Left lung (tissue), 10 donors: ENCODE measurements around the gene SLC12A5. TPM values are rescaled to one million over a fixed set of nuclear protein-coding genes. Genes with fewer than 3 reads are reported as not detected.

Experiments used
- ATAC-seq: fragments of 200-7000 bp; cut with Tn5 transposase; one replicate; pipeline ENCODE4 v1.9.1; 2020; ENCODE audit warnings: moderate library complexity
- DNase-seq, 4 donors: peaks; one replicate each; pipeline ENCODE4 v3.0.0-alpha.2; 2013 to 2020
- H3K27ac ChIP-seq, 2 donors: fragments of 200-600 bp; sonication (generic) in 1 of 2; one replicate each; pipeline versions ENCODE4 v1.5.0 to v1.8.0; 2020 to 2021
- H3K27me3 ChIP-seq, 2 donors: fragments of 200-600 bp; sonication (generic) in 1 of 2; one replicate each; pipeline versions ENCODE4 v1.5.0 to v1.8.0; 2020 to 2021
- H3K36me3 ChIP-seq, 2 donors: fragments of 200-600 bp; sonication (generic) in 1 of 2; one replicate each; pipeline versions ENCODE4 v1.5.0 to v1.8.0; 2020 to 2021
- H3K4me1 ChIP-seq, 2 donors: fragments of 200-600 bp; one replicate each; pipeline ENCODE4 v1.8.0; 2021
- H3K4me3 ChIP-seq, 2 donors: fragments of 200-600 bp; sonication (generic) in 1 of 2; one replicate each; pipeline versions ENCODE4 v1.5.0 to v1.8.0; 2020 to 2021; ENCODE audit warnings: mild to moderate bottlenecking in 1 of 2
- H3K9me3 ChIP-seq, 2 donors: fragments of 200-600 bp; sonication (generic) in 1 of 2; one replicate each; pipeline versions ENCODE4 v1.5.0 to v1.8.0; 2020 to 2021
- CTCF ChIP-seq, 2 donors: fragments of 200-600 bp; sonication (generic) in 1 of 2; IDR thresholded peaks; one replicate each; pipeline versions ENCODE4 v1.5.0 to v1.8.0; 2021; ENCODE audit warnings: antibody characterized with exemption in 2 of 2
- intact Hi-C, 2 donors: fragments of 100-400 bp; cut with DNase I; formaldehyde crosslinking; loops; one replicate each; pipeline versions ENCODE4 v1.11.2 to v1.14.2; 2022
- polyA plus RNA-seq, 6 donors: library from polyadenylated mRNA; unstranded; fragments of 120-200 nt; gene quantifications; one replicate each; pipeline ENCODE4 v1.2.1, GENCODE V29; 2013; ENCODE audit not compliant: insufficient read length in 6 of 6
- total RNA-seq, 2 donors: library from RNA; stranded (reverse); fragmentation: NEBNext Ultra II Directional; extraction: Animal tissue kit (Norgen Biotek cat#: 25700); gene quantifications; one replicate each; pipeline ENCODE4 v1.2.1, GENCODE V29; 2021
- donor health status: DM: no; HTN: yes; CAD: no.
- donor health status: DM: no; HTN: no; CAD: no.

The SLC12A5 gene
- total and polyA plus RNA-seq, 8 donors, result 0.71 to 2.9 (median 1.5) TPM

GRCh38 chr20:46034039-46034438, 5.0 kb downstream of the SLC12A5 start:
- H3K9me3 ChIP-seq, result no peaks in the 10 kb centered on the region
- intact Hi-C loops, result no loop called here
- H3K27me3 ChIP-seq, result peaks cover 39 to 70% of the 10 kb centered on the region in 2 donors
- DNase-seq, result no peak
- H3K4me3 ChIP-seq, result no peak overlapping the region
- no peak for TF ChIP-seq CTCF (IDR thresholded peaks at IDR 0.05)
- no peak for ATAC-seq
- H3K4me1 ChIP-seq, result peaks cover 0 to 4% of the 10 kb centered on the region in 2 donors
- no peaks in the 10 kb centered on the region for H3K36me3 ChIP-seq
- no peak overlapping the region for H3K27ac ChIP-seq

- peaks cover 33 to 58% of the 10 kb centered on the region in 2 donors for H3K27me3 ChIP-seq
- peaks cover 0 to 4% of the 10 kb centered on the region in 2 donors for H3K4me1 ChIP-seq
- H3K27ac ChIP-seq, result no peak overlapping the region
- ATAC-seq (no peak), DNase-seq (no peak)
- H3K9me3 ChIP-seq, result no peaks in the 10 kb centered on the region
- no peak overlapping the region for H3K4me3 ChIP-seq
- intact Hi-C loops, result no loop called here
- TF ChIP-seq CTCF (IDR thresholded peaks at IDR 0.05), result no peak
- H3K36me3 ChIP-seq, result no peaks in the 10 kb centered on the region
Observed at GRCh38 chr20:46035253-46035652, 6.2 kb downstream of the SLC12A5 start.

GRCh38 chr20:46035713-46036112, 6.7 kb downstream of the SLC12A5 start:
- intact Hi-C loops, result no loop called here
- no peak overlapping the region for H3K27ac ChIP-seq
- H3K4me3 ChIP-seq, result no peak overlapping the region
- H3K36me3 ChIP-seq, result no peaks in the 10 kb centered on the region
- H3K4me1 ChIP-seq, result peaks cover 0 to 4% of the 10 kb centered on the region in 2 donors
- no peak for TF ChIP-seq CTCF (IDR thresholded peaks at IDR 0.05)
- no peak for DNase-seq
- H3K27me3 ChIP-seq, result peaks cover 29 to 53% of the 10 kb centered on the region in 2 donors
- no peaks in the 10 kb centered on the region for H3K9me3 ChIP-seq
- no peak for ATAC-seq

GRCh38 chr20:46036370-46036769, 7.4 kb downstream of the SLC12A5 start:
- peaks cover 22 to 52% of the 10 kb centered on the region in 2 donors for H3K27me3 ChIP-seq
- peaks cover 0 to 4% of the 10 kb centered on the region in 2 donors for H3K4me1 ChIP-seq
- no peaks in the 10 kb centered on the region for H3K36me3 ChIP-seq
- DNase-seq (no peak), ATAC-seq (no peak)
- H3K4me3 ChIP-seq, result no peak overlapping the region
- TF ChIP-seq CTCF (IDR thresholded peaks at IDR 0.05), result no peak
- intact Hi-C loops, result no loop called here
- H3K9me3 ChIP-seq, result no peaks in the 10 kb centered on the region
- no peak overlapping the region for H3K27ac ChIP-seq

- DNase-seq, result no peak
- intact Hi-C loops, result no loop called here
- Histone ChIP-seq H3K27me3 (peaks cover 15 to 52% of the 10 kb centered on the region in 2 donors), H3K4me3 (no peak overlapping the region), H3K27ac (no peak overlapping the region), H3K4me1 (no peaks in the 10 kb centered on the region), H3K36me3 (no peaks in the 10 kb centered on the region), H3K9me3 (no peaks in the 10 kb centered on the region)
- no peak for ATAC-seq
- TF ChIP-seq CTCF (IDR thresholded peaks at IDR 0.05), result no peak
Observed at GRCh38 chr20:46037036-46037435, 8.0 kb downstream of the SLC12A5 start.
